ENCODE data around the gene DARS1. TPM values are rescaled to one million over a fixed set of nuclear protein-coding genes. Genes with fewer than 3 reads are reported as not detected.

The DARS1 gene
- polyA plus RNA-seq, 3 donors = 24.4 to 53.0 (median 46.2) TPM

DNA sequence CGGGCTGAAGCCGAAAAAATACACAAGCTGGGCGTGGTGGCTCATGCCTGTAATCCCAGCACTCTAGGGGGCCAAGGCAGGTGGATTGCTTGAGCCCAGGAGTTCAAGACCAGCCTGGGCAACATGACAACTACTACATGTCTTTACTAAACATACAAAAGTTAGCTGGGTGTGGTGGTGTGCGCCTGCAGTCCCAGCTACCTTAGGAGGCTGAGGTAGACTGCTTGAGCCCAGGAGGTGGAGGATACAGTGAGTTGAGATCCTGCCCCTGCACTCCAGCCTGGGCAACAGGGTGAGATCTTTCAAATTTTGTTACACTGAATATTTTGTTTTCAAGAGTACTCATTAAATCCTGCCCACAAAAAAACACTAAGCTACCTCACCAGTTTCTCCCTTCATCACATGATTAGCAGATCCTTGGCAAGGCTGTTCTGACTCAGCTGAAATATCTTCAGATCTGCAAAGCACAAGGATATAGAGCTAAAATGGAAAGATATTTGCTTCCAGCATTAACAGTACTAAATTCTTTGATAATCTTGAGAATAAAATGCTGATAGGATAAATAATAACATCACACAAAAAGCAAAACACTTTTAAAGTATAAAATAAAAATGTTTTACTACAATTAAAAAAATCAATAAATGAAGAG lies 81.0 kb downstream of the DARS1 start:
- H3K9me3 Mint-ChIP-seq = no peaks in the 10 kb centered on the region
- Histone ChIP-seq H2AFZ (ENCODE audit: insufficient read depth, low read depth, low read length, poor library complexity, severe bottlenecking) (no peak overlapping the region), H3K27me3 (ENCODE audit: control insufficient read depth in 2 of 2, insufficient read depth in 2 of 2, low read length in 2 of 2) (no peaks in the 10 kb centered on the region), H4K20me1 (ENCODE audit: insufficient read depth, low read length) (no peaks in the 10 kb centered on the region), H3K4me3 (replicated peaks in 1 of 3; ENCODE audit: low read depth in 2 of 3, low read length in 3 of 3) (no peak overlapping the region), H3K4me1 (ENCODE audit: control insufficient read depth in 1 of 2, insufficient read depth in 2 of 2, low read length in 2 of 2) (no peaks in the 10 kb centered on the region), H3K36me3 (replicated peaks in 1 of 2; ENCODE audit: control insufficient read depth in 1 of 2, insufficient read depth in 2 of 2, low read length in 2 of 2) (peaks cover 21 to 44% of the 10 kb centered on the region in 2 donors), H3K27ac (ENCODE audit: low read depth in 1 of 2, low read length in 2 of 2) (no peak overlapping the region), H3K4me2 (replicated peaks; ENCODE audit: extremely low read depth, low read length, poor library complexity, severe bottlenecking) (no peak overlapping the region), H3K9me3 (replicated peaks in 1 of 2; ENCODE audit: control insufficient read depth in 1 of 2, insufficient read depth in 1 of 2, low read length in 2 of 2) (no peaks in the 10 kb centered on the region), H3K9ac (ENCODE audit: insufficient read depth, low read length, poor library complexity, severe bottlenecking) (no peak overlapping the region), H3K79me2 (ENCODE audit: insufficient read depth, low read length) (no peaks in the 10 kb centered on the region)
- intact Hi-C loops (cut with micrococcal nuclease) = no loop called here
- no peaks in the 10 kb centered on the region for H3K4me1 Mint-ChIP-seq
- H3K36me3 Mint-ChIP-seq = peaks cover 46 to 57% of the 10 kb centered on the region in 2 donors
- no peak for DNase-seq
- H3K27me3 Mint-ChIP-seq (ENCODE audit: low read depth in 3 of 3) = no peaks in the 10 kb centered on the region
- H3K27ac Mint-ChIP-seq = peak overlapping the region in 1 of 7 donors; percentile 43
- 100% methylated on average over 2 of the region's 4 CpGs for WGBS (ENCODE audit: insufficient coverage)
- TF ChIP-seq, protein P1, sequence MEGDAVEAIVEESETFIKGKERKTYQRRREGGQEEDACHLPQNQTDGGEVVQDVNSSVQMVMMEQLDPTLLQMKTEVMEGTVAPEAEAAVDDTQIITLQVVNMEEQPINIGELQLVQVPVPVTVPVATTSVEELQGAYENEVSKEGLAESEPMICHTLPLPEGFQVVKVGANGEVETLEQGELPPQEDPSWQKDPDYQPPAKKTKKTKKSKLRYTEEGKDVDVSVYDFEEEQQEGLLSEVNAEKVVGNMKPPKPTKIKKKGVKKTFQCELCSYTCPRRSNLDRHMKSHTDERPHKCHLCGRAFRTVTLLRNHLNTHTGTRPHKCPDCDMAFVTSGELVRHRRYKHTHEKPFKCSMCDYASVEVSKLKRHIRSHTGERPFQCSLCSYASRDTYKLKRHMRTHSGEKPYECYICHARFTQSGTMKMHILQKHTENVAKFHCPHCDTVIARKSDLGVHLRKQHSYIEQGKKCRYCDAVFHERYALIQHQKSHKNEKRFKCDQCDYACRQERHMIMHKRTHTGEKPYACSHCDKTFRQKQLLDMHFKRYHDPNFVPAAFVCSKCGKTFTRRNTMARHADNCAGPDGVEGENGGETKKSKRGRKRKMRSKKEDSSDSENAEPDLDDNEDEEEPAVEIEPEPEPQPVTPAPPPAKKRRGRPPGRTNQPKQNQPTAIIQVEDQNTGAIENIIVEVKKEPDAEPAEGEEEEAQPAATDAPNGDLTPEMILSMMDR (IDR thresholded peaks at IDR 0.05) = no peak
- no peak overlapping the region for H3K4me3 Mint-ChIP-seq

DNA sequence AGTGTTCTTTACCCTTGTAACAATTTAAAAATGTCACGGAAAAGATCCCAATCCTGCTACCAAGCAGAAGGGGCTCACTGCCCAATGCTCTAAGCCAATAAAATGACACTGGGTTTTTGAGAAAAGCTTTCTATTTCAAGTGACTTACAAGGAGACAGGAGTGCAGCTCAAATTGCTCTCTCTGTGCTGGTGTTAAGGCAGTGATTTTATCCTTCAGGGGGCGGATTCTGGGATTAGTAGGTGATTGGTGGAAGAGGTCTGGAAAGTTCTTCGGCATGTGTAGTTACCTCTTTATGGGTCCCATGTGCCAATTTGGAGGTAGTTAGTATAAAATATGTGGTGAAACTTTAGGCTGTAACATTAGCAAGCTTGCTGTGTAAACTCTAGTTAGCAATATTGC lies 81.8 kb downstream of the DARS1 start:
- Mint-ChIP-seq H3K4me1 (no peaks in the 10 kb centered on the region), H3K36me3 (peaks cover 39 to 50% of the 10 kb centered on the region in 2 donors), H3K9me3 (no peaks in the 10 kb centered on the region), H3K4me3 (no peak overlapping the region), H3K27me3 (ENCODE audit: low read depth in 3 of 3) (no peaks in the 10 kb centered on the region), H3K27ac (no peak overlapping the region)
- TF ChIP-seq, protein P1 (IDR thresholded peaks at IDR 0.05) = no peak
- H3K79me2 ChIP-seq (ENCODE audit: insufficient read depth, low read length) = no peaks in the 10 kb centered on the region
- no peak overlapping the region for H3K4me3 ChIP-seq (replicated peaks in 1 of 3; ENCODE audit: low read depth in 2 of 3, low read length in 3 of 3)
- intact Hi-C loops (cut with micrococcal nuclease) = no loop called here
- no peak overlapping the region for H3K4me2 ChIP-seq (replicated peaks; ENCODE audit: extremely low read depth, low read length, poor library complexity, severe bottlenecking)
- H3K27me3 ChIP-seq (ENCODE audit: control insufficient read depth in 2 of 2, insufficient read depth in 2 of 2, low read length in 2 of 2) = no peaks in the 10 kb centered on the region
- DNase-seq = no peak
- peaks cover 19 to 38% of the 10 kb centered on the region in 2 donors for H3K36me3 ChIP-seq (replicated peaks in 1 of 2; ENCODE audit: control insufficient read depth in 1 of 2, insufficient read depth in 2 of 2, low read length in 2 of 2)
- no peaks in the 10 kb centered on the region for H3K9me3 ChIP-seq (replicated peaks in 1 of 2; ENCODE audit: control insufficient read depth in 1 of 2, insufficient read depth in 1 of 2, low read length in 2 of 2)
- H3K27ac ChIP-seq (ENCODE audit: low read depth in 1 of 2, low read length in 2 of 2) = no peak overlapping the region
- H2AFZ ChIP-seq (ENCODE audit: insufficient read depth, low read depth, low read length, poor library complexity, severe bottlenecking) = no peak overlapping the region
- no peak overlapping the region for H3K9ac ChIP-seq (ENCODE audit: insufficient read depth, low read length, poor library complexity, severe bottlenecking)
- no peaks in the 10 kb centered on the region for H3K4me1 ChIP-seq (ENCODE audit: control insufficient read depth in 1 of 2, insufficient read depth in 2 of 2, low read length in 2 of 2)
- H4K20me1 ChIP-seq (ENCODE audit: insufficient read depth, low read length) = no peaks in the 10 kb centered on the region
- 100% methylated on average over 2 of the region's 3 CpGs for WGBS (ENCODE audit: insufficient coverage)
